GM06990 (cell line): ENCODE data around the gene ERC1.
"Not testable (repeated sequence)": the region's sequence is repeated elsewhere in the genome, so short reads cannot be mapped to it uniquely, and the experiment has no call there.

Experiments used
- DNase-seq: peaks from one replicate; pipeline ENCODE4 v3.0.0-alpha.2; 2011; ENCODE audit not compliant: insufficient read length; ENCODE audit errors: extremely low read depth
- H3K27me3 ChIP-seq: replicated peaks from 2 replicates; pipeline ENCODE4 v1.6.0; 2011; ENCODE audit warnings: low read length; ENCODE audit not compliant: control insufficient read depth, insufficient read depth
- H3K36me3 ChIP-seq: 2 replicates; pipeline ENCODE4 v1.5.1; 2011; ENCODE audit warnings: low read length; ENCODE audit not compliant: control insufficient read depth, insufficient read depth
- H3K4me3 ChIP-seq: replicated peaks from 2 replicates; pipeline ENCODE4 v1.5.1; 2011; ENCODE audit warnings: low read depth, mild to moderate bottlenecking, control low read depth, low read length
- TF ChIP-seq, protein P1 (sequence below): IDR thresholded peaks from 2 replicates; pipeline ENCODE4 v1.5.1; 2011; ENCODE audit warnings: low read length, control low read depth, mild to moderate bottlenecking, inconsistent platforms; ENCODE audit not compliant: insufficient read depth, poor library complexity, severe bottlenecking

ERC1 gene

DNA sequence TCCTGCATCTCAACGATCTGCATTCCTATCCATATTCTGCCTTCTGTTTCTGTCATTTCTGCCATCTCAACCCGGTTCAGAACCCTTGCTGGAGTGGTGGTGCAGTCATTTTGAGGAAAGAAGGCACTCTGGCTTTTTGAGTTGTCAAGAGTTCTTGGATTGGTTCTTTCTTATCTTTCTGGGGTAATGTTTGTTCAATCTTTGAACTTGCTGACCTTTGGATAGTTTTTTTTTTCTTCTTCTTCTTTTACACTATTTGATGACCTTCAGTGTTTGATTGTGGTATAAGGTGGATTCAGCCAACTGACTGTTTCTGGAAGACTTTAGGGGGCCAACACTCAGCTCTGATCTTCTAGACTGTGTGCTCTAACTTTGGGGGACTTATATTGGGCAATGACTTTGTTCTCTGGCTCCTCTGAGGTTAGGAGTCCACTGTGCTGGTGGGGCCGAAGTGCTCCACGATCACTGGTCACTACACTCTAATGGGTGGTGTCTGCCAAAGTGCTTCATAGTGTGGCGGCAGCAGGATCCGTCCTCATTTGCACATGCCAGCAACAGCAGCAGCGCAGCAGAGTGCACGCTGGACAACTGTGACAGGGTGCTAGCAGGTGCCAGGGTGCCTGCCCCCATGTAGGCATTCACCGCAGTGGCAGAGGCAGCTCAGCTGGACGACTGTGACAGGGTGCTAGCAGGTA lies 347.6 kb downstream of the ERC1 start:
- H3K4me3 ChIP-seq = no peak overlapping the region
- DNase-seq = no peak
- H3K27me3 ChIP-seq = no peaks in the 10 kb centered on the region; the same call in 1 of the 2 replicates
- TF ChIP-seq, protein P1, sequence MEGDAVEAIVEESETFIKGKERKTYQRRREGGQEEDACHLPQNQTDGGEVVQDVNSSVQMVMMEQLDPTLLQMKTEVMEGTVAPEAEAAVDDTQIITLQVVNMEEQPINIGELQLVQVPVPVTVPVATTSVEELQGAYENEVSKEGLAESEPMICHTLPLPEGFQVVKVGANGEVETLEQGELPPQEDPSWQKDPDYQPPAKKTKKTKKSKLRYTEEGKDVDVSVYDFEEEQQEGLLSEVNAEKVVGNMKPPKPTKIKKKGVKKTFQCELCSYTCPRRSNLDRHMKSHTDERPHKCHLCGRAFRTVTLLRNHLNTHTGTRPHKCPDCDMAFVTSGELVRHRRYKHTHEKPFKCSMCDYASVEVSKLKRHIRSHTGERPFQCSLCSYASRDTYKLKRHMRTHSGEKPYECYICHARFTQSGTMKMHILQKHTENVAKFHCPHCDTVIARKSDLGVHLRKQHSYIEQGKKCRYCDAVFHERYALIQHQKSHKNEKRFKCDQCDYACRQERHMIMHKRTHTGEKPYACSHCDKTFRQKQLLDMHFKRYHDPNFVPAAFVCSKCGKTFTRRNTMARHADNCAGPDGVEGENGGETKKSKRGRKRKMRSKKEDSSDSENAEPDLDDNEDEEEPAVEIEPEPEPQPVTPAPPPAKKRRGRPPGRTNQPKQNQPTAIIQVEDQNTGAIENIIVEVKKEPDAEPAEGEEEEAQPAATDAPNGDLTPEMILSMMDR = no peak
- H3K36me3 ChIP-seq = no peaks in the 10 kb centered on the region

DNA sequence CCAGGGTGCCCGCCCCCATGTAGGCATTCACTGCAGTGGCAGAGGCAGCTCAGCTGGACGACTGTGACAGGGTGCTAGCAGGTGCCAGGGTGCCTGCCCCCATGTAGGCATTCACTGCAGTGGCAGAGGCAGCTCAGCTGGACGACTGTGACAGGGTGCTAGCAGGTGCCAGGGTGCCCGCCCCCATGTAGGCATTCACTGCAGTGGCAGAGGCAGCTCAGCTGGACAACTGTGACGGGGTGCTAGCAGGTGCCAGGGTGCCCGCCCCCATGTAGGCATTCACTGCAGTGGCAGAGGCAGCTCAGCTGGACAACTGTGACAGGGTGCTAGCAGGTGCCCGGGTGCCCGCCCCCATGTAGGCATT lies 348.1 kb downstream of the ERC1 start:
- H3K4me3 ChIP-seq, H3K36me3 ChIP-seq, DNase-seq, H3K27me3 ChIP-seq: not testable (repeated sequence)

DNA sequence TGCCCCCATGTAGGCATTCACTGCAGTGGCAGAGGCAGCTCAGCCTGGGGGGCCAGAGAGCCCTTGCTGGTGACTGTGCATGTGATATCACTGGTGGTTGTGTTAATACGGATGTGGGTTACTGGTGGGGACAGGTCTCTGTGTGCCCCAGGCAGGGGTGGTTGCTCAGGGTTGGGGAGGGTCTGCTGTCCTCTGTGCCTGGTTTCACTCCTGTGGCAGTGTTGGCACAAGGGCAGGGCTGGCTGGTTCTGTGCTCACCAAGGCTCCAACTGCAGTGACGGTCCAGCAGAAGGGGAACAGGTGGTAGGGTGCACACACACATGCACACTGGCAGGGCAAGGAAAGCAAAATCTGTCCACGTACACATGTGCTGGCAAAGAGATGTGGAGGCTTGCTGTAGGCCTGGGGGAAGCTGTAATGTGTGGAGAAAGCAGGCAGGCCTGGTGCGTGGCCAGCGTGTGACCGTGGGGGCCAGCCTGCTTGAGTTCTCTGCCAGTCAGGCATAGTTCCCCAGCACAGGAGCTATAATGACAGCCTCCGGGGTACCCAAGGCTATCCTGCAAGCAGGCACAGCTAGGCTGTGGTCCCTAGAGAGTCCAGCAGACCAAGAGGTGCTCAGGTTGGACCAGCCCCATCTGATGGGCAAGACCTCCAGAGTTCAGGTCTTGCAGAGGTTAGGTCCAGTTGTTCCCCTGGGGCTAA lies 348.7 kb downstream of the ERC1 start:
- Histone ChIP-seq H3K27me3 (no peaks in the 10 kb centered on the region; the same call in 1 of the 2 replicates), H3K36me3 (no peaks in the 10 kb centered on the region), H3K4me3 (no peak overlapping the region)
- TF ChIP-seq, protein P1 = no peak
- DNase-seq = no peak

DNA sequence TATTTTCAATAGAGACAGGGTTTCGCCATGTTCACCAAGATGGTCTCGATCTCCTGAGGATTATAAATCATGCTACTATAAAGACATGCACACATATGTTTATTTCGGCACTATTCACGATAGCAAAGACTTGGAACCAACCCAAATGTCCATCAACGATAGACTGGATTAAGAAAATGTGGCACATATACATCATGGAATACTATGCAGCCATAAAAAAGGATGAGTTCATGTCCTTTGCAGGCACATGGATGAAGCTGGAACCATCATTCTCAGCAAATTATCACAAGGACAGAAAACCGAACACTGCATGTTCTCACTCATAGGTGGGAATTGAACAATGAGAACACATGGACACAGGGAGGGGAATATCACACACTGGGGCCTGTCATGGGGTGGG lies 350.2 kb downstream of the ERC1 start:
- not testable (repeated sequence) for DNase-seq, H3K4me3 ChIP-seq, H3K27me3 ChIP-seq, H3K36me3 ChIP-seq

DNA sequence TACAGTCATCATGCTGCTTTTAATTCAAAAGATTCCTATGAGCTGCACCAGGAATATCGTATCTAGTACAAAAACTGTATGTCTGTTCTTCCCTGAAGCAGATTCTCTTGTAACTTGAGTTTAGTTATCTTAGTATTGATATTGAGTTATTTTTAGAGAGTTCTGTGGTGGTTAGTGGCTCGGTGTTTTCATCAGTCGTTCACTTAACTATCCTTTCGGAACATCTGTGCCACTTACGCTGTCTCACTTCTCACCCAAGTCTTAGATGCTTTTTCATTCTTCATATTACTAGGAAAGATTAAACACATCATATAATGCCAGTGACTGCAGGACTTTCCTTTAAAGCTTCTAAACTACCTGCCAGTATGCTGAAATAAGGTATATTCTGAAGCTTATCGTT lies 352.4 kb downstream of the ERC1 start:
- no peaks in the 10 kb centered on the region for H3K27me3 ChIP-seq
- TF ChIP-seq, protein P1 = no peak
- no peak overlapping the region for H3K4me3 ChIP-seq
- no peaks in the 10 kb centered on the region for H3K36me3 ChIP-seq
- no peak for DNase-seq

GRCh38 chr12:1344245-1344644 lies 353.2 kb downstream of the ERC1 start:
- DNase-seq = no peak
- Histone ChIP-seq H3K27me3 (no peaks in the 10 kb centered on the region), H3K36me3 (no peaks in the 10 kb centered on the region), H3K4me3 (no peak overlapping the region)
- TF ChIP-seq, protein P1 = no peak
